ENCODE data around the gene BNC2. TPM values are rescaled to one million over a fixed set of nuclear protein-coding genes. Genes with fewer than 3 reads are reported as not detected.

The BNC2 gene
- total and polyA plus RNA-seq, 2 donors (not counting 1 experiment from before 2014, with no cell fraction given) = 34.7 to 39.1 TPM

DNA sequence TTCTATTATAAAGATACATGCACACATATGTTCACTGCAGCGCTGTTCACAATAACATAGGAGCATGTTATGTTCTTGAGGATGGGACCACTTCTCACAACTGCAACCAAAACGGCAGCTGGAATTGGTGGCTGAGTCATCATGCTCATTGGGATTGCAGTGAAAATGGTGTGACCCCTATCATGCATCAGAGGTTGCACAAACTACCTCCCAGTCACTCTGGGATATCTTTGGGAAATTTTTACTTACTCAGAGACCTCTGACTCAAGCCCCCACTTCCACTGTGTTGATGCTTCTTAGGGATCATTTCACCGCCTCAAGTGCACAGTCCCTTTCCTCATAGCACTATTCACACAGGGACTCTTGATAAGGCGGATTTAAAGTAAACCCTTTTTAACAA lies 474.1 kb downstream of the BNC2 start:
- Histone ChIP-seq H3K4me1 (ENCODE audit: control insufficient read depth, extremely low read depth, insufficient read depth, low read length) (peaks cover 3% of the 10 kb centered on the region), H3K27ac (ENCODE audit: insufficient read depth, low read length) (no peak overlapping the region), H4K20me1 (ENCODE audit: control insufficient read depth, extremely low read depth, insufficient read depth, low read length) (no peaks in the 10 kb centered on the region), H3K4me3 (replicated peaks in 1 of 4; ENCODE audit: control extremely low read depth in 1 of 4, insufficient read depth in 1 of 4, low read depth in 3 of 4, low read length in 4 of 4) (no peak overlapping the region), H3K4me2 (ENCODE audit: extremely low read depth, insufficient read depth, low read length) (no peak overlapping the region), H3K9me3 (ENCODE audit: control insufficient read depth, insufficient read depth, low read depth, low read length) (no peaks in the 10 kb centered on the region), H3K27me3 (ENCODE audit: control insufficient read depth, insufficient read depth, low read length) (no peaks in the 10 kb centered on the region), H3K79me2 (ENCODE audit: control insufficient read depth, insufficient read depth, low read length) (no peaks in the 10 kb centered on the region), H2AFZ (ENCODE audit: low read length) (no peak overlapping the region), H3K9ac (ENCODE audit: insufficient read depth, low read length) (no peak overlapping the region), H3K36me3 (ENCODE audit: control insufficient read depth, insufficient read depth, low read length) (no peaks in the 10 kb centered on the region)
- no peak for TF ChIP-seq EZH2 (IDR thresholded peaks at IDR 0.05; ENCODE audit: low read length, missing control alignments)
- TF ChIP-seq, protein P1, sequence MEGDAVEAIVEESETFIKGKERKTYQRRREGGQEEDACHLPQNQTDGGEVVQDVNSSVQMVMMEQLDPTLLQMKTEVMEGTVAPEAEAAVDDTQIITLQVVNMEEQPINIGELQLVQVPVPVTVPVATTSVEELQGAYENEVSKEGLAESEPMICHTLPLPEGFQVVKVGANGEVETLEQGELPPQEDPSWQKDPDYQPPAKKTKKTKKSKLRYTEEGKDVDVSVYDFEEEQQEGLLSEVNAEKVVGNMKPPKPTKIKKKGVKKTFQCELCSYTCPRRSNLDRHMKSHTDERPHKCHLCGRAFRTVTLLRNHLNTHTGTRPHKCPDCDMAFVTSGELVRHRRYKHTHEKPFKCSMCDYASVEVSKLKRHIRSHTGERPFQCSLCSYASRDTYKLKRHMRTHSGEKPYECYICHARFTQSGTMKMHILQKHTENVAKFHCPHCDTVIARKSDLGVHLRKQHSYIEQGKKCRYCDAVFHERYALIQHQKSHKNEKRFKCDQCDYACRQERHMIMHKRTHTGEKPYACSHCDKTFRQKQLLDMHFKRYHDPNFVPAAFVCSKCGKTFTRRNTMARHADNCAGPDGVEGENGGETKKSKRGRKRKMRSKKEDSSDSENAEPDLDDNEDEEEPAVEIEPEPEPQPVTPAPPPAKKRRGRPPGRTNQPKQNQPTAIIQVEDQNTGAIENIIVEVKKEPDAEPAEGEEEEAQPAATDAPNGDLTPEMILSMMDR (conservative IDR thresholded peaks at IDR 0.05 in 1 of 2, IDR thresholded peaks at IDR 0.05 in 1 of 2; ENCODE audit: low read depth in 1 of 2, low read length in 2 of 2) = no peak
- peak; percentile 77 to 81 for DNase-seq (ENCODE audit: low read depth in 2 of 2)

DNA sequence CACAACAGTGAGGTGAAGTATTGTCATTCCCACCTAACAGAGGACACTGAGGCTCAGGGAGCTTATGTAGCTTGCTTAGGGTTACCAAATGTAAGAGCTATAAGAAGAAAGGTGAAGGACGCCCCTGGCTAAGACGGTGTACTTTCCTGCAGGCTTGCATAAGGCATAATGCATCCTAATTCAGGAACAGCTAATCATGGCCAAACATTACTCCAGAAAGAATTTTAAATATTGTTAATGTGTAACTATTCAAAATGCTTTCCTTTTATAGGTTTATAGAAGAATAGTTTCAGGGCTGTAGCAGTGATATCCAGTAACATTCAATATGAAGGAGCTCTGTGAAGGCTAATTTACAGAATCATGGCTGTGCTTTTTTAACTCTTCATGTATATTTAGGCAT lies 479.1 kb downstream of the BNC2 start:
- DNase-seq (ENCODE audit: low read depth in 2 of 2) = no peak
- no peaks in the 10 kb centered on the region for H4K20me1 ChIP-seq (ENCODE audit: control insufficient read depth, extremely low read depth, insufficient read depth, low read length)
- no peak overlapping the region for H2AFZ ChIP-seq (ENCODE audit: low read length)
- no peaks in the 10 kb centered on the region for H3K79me2 ChIP-seq (ENCODE audit: control insufficient read depth, insufficient read depth, low read length)
- H3K36me3 ChIP-seq (ENCODE audit: control insufficient read depth, insufficient read depth, low read length) = no peaks in the 10 kb centered on the region
- no peak overlapping the region for H3K4me3 ChIP-seq (replicated peaks in 1 of 4; ENCODE audit: control extremely low read depth in 1 of 4, insufficient read depth in 1 of 4, low read depth in 3 of 4, low read length in 4 of 4)
- no peaks in the 10 kb centered on the region for H3K27me3 ChIP-seq (ENCODE audit: control insufficient read depth, insufficient read depth, low read length)
- H3K9me3 ChIP-seq (ENCODE audit: control insufficient read depth, insufficient read depth, low read depth, low read length) = no peaks in the 10 kb centered on the region
- no peak overlapping the region for H3K9ac ChIP-seq (ENCODE audit: insufficient read depth, low read length)
- no peak overlapping the region for H3K4me2 ChIP-seq (ENCODE audit: extremely low read depth, insufficient read depth, low read length)
- TF ChIP-seq EZH2 (IDR thresholded peaks at IDR 0.05; ENCODE audit: low read length, missing control alignments) = no peak
- TF ChIP-seq, protein P1 (conservative IDR thresholded peaks at IDR 0.05 in 1 of 2, IDR thresholded peaks at IDR 0.05 in 1 of 2; ENCODE audit: low read depth in 1 of 2, low read length in 2 of 2) = no peak
- H3K27ac ChIP-seq (ENCODE audit: insufficient read depth, low read length) = no peak overlapping the region
- H3K4me1 ChIP-seq (ENCODE audit: control insufficient read depth, extremely low read depth, insufficient read depth, low read length) = no peaks in the 10 kb centered on the region

DNA sequence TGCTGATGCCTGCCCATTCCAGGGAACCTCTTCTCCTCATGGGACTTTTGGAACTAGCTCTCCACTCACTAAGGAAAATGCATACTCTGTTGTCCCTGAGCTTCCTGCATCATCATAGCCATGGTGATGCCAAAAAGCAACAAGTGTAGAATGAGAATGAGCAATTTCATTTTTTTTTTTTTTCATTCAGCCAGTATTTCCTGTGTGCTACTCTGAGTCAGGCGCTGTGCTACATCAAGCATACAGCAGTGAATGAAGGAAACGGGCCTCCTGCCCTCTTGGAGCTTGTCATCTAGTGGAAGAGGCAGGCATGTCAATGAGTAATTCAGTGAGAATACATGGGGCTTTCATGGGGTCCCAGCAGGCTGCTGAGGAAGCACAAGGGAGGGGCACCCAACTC lies 483.1 kb downstream of the BNC2 start:
- Histone ChIP-seq H3K79me2 (ENCODE audit: control insufficient read depth, insufficient read depth, low read length) (no peaks in the 10 kb centered on the region), H3K27ac (ENCODE audit: insufficient read depth, low read length) (no peak overlapping the region), H4K20me1 (ENCODE audit: control insufficient read depth, extremely low read depth, insufficient read depth, low read length) (no peaks in the 10 kb centered on the region), H3K4me2 (ENCODE audit: extremely low read depth, insufficient read depth, low read length) (no peak overlapping the region), H3K36me3 (ENCODE audit: control insufficient read depth, insufficient read depth, low read length) (no peaks in the 10 kb centered on the region), H3K9me3 (ENCODE audit: control insufficient read depth, insufficient read depth, low read depth, low read length) (no peaks in the 10 kb centered on the region), H3K4me3 (replicated peaks in 1 of 4; ENCODE audit: control extremely low read depth in 1 of 4, insufficient read depth in 1 of 4, low read depth in 3 of 4, low read length in 4 of 4) (no peak overlapping the region), H3K9ac (ENCODE audit: insufficient read depth, low read length) (no peak overlapping the region), H3K4me1 (ENCODE audit: control insufficient read depth, extremely low read depth, insufficient read depth, low read length) (peaks cover 3% of the 10 kb centered on the region), H3K27me3 (ENCODE audit: control insufficient read depth, insufficient read depth, low read length) (no peaks in the 10 kb centered on the region), H2AFZ (ENCODE audit: low read length) (no peak overlapping the region)
- no peak for TF ChIP-seq EZH2 (IDR thresholded peaks at IDR 0.05; ENCODE audit: low read length, missing control alignments)
- TF ChIP-seq, protein P1 (conservative IDR thresholded peaks at IDR 0.05 in 1 of 2, IDR thresholded peaks at IDR 0.05 in 1 of 2; ENCODE audit: low read depth in 1 of 2, low read length in 2 of 2) = no peak
- peak in 1 of 2 donors; percentile 16 for DNase-seq (ENCODE audit: low read depth in 2 of 2)

Measured in fibroblast of lung (primary cell).